ENCODE data around the gene HECW1. TPM values are rescaled to one million over a fixed set of nuclear protein-coding genes. Genes with fewer than 3 reads are reported as not detected.
A peak's percentile ranks its signal among the peaks of the same experiment; 100 is the strongest.

HECW1 gene
- total RNA-seq, 6 donors from 2014 or later = 0.10 to 1.0 (median 0.76) TPM; not detected in 1

GRCh38 chr7:43536773-43537172 is 424.3 kb downstream of the HECW1 start:
- ATAC-seq (ENCODE audit: low FRiP score in 2 of 2) = peak in 1 of 2 donors; percentile 12
- no peaks in the 10 kb centered on the region for H3K9me3 ChIP-seq
- 91 to 95% methylated on average over 15 of the region's 15 CpGs for WGBS, 2 donors
- no peak overlapping the region for H3K27ac ChIP-seq
- H3K4me3 ChIP-seq = no peak overlapping the region
- DNase-seq = peak in 1 of 2 donors; percentile 39
- H3K27me3 ChIP-seq = no peaks in the 10 kb centered on the region
- no peaks in the 10 kb centered on the region for H3K36me3 ChIP-seq
- no peaks in the 10 kb centered on the region for H3K4me1 ChIP-seq
- TF ChIP-seq POLR2AphosphoS5 (IDR thresholded peaks at IDR 0.05) = no peak
- TF ChIP-seq EP300 (IDR thresholded peaks at IDR 0.05) = no peak
- TF ChIP-seq CTCF (IDR thresholded peaks at IDR 0.05) = no peak
- TF ChIP-seq POLR2A (IDR thresholded peaks at IDR 0.05) = no peak

- Histone ChIP-seq H3K9me3 (no peaks in the 10 kb centered on the region), H3K4me3 (no peak overlapping the region), H3K36me3 (no peaks in the 10 kb centered on the region), H3K27ac (no peak overlapping the region), H3K4me1 (no peaks in the 10 kb centered on the region), H3K27me3 (no peaks in the 10 kb centered on the region)
- WGBS, 2 donors = 77 to 80% methylated on average over 7 to 9 of the region's 9 CpGs
- no peak for TF ChIP-seq POLR2A (IDR thresholded peaks at IDR 0.05)
- TF ChIP-seq CTCF (IDR thresholded peaks at IDR 0.05) = no peak
- TF ChIP-seq EP300 (IDR thresholded peaks at IDR 0.05) = no peak
- no peak for TF ChIP-seq POLR2AphosphoS5 (IDR thresholded peaks at IDR 0.05)
- DNase-seq (no peak), ATAC-seq (ENCODE audit: low FRiP score in 2 of 2) (no peak)
Observed at GRCh38 chr7:43537765-43538403, 425.4 kb downstream of the HECW1 start.

GRCh38 chr7:43538404-43538771 is 425.9 kb downstream of the HECW1 start:
- H3K36me3 ChIP-seq = no peaks in the 10 kb centered on the region
- H3K4me3 ChIP-seq = no peak overlapping the region
- H3K9me3 ChIP-seq = no peaks in the 10 kb centered on the region
- no peak for TF ChIP-seq EP300 (IDR thresholded peaks at IDR 0.05)
- TF ChIP-seq POLR2AphosphoS5 (IDR thresholded peaks at IDR 0.05) = no peak
- TF ChIP-seq CTCF (IDR thresholded peaks at IDR 0.05) = no peak
- no peak for TF ChIP-seq POLR2A (IDR thresholded peaks at IDR 0.05)
- no peaks in the 10 kb centered on the region for H3K4me1 ChIP-seq
- H3K27ac ChIP-seq = no peak overlapping the region
- no peak for DNase-seq
- 84 to 88% methylated on average over 4 of the region's 4 CpGs for WGBS, 2 donors
- ATAC-seq (ENCODE audit: low FRiP score in 2 of 2) = no peak
- H3K27me3 ChIP-seq = no peaks in the 10 kb centered on the region

- no peaks in the 10 kb centered on the region for H3K27me3 ChIP-seq
- 88 to 91% methylated on average over 3 of the region's 3 CpGs for WGBS, 2 donors
- no peak overlapping the region for H3K4me3 ChIP-seq
- DNase-seq (no peak), ATAC-seq (ENCODE audit: low FRiP score in 2 of 2) (no peak)
- H3K27ac ChIP-seq = no peak overlapping the region
- no peaks in the 10 kb centered on the region for H3K4me1 ChIP-seq
- H3K36me3 ChIP-seq = no peaks in the 10 kb centered on the region
- H3K9me3 ChIP-seq = no peaks in the 10 kb centered on the region
- TF ChIP-seq EP300 (IDR thresholded peaks at IDR 0.05) = no peak
- no peak for TF ChIP-seq POLR2AphosphoS5 (IDR thresholded peaks at IDR 0.05)
- TF ChIP-seq CTCF (IDR thresholded peaks at IDR 0.05) = no peak
- no peak for TF ChIP-seq POLR2A (IDR thresholded peaks at IDR 0.05)
Observed at GRCh38 chr7:43540471-43540870, 428.0 kb downstream of the HECW1 start.

GRCh38 chr7:43542716-43543115 is 430.3 kb downstream of the HECW1 start:
- Histone ChIP-seq H3K36me3 (no peaks in the 10 kb centered on the region), H3K27ac (no peak overlapping the region), H3K27me3 (no peaks in the 10 kb centered on the region), H3K4me1 (no peaks in the 10 kb centered on the region), H3K9me3 (no peaks in the 10 kb centered on the region), H3K4me3 (no peak overlapping the region)
- DNase-seq = no peak
- TF ChIP-seq POLR2A (IDR thresholded peaks at IDR 0.05) (no peak), POLR2AphosphoS5 (IDR thresholded peaks at IDR 0.05) (no peak), CTCF (IDR thresholded peaks at IDR 0.05) (no peak), EP300 (IDR thresholded peaks at IDR 0.05) (no peak)
- ATAC-seq (ENCODE audit: low FRiP score in 2 of 2) = no peak
- 87 to 95% methylated on average over 5 of the region's 5 CpGs for WGBS, 2 donors

All from upper lobe of left lung (tissue), 6 donors.